Keratinocyte (primary cell): ENCODE data around the gene C19orf25. TPM values are rescaled to one million over a fixed set of nuclear protein-coding genes. Genes with fewer than 3 reads are reported as not detected.

Experiments used
- DNase-seq: peaks from one replicate; pipeline ENCODE4 v3.0.0-alpha.2; 2011; ENCODE audit warnings: low read depth, missing footprints, low spot score
- FAIRE-seq: peaks from 2 replicates; lab custom pipeline; 2011; peaks lifted over from hg19 to GRCh38; lab: Jason Lieb, UNC
- H2AFZ ChIP-seq: 2 replicates; pipeline ENCODE4 v1.6.0; 2012; ENCODE audit warnings: low read length, control low read depth, inconsistent platforms; ENCODE audit not compliant: control insufficient read depth
- H3K27ac ChIP-seq: 2 replicates; pipeline ENCODE4 v1.5.1; 2011; ENCODE audit warnings: low read length; ENCODE audit not compliant: control insufficient read depth, insufficient read depth
- H3K27me3 ChIP-seq: 3 replicates; pipeline ENCODE4 v1.6.0; 2011; ENCODE audit warnings: low read length; ENCODE audit not compliant: control insufficient read depth, insufficient read depth; ENCODE audit errors: extremely low read depth
- H3K36me3 ChIP-seq, 2 experiments: 2 replicates in 1 of 2; 3 replicates in 1 of 2; pipeline ENCODE4 v1.5.1; 2011; ENCODE audit warnings: low read length in 2 of 2, mild to moderate bottlenecking in 1 of 2; ENCODE audit not compliant: control insufficient read depth in 2 of 2, insufficient read depth in 2 of 2; ENCODE audit errors: extremely low read depth in 1 of 2
- H3K4me1 ChIP-seq: 3 replicates; pipeline ENCODE4 v1.5.1; 2011; ENCODE audit warnings: low read length; ENCODE audit not compliant: control insufficient read depth, insufficient read depth; ENCODE audit errors: extremely low read depth
- H3K4me2 ChIP-seq: 3 replicates; pipeline ENCODE4 v1.6.0; 2011; ENCODE audit warnings: low read depth, low read length; ENCODE audit not compliant: control insufficient read depth, insufficient read depth; ENCODE audit errors: extremely low read depth
- H3K4me3 ChIP-seq, 3 experiments: fragments of 200-600 bp in 1 of 3; sonication (generic) in 1 of 3; 2 replicates in 2 of 3; 3 replicates in 1 of 3; pipeline ENCODE4 v1.5.1; 2011 to 2016; ENCODE audit warnings: low read length in 3 of 3, mild to moderate bottlenecking in 3 of 3, control low read depth in 2 of 3, inconsistent platforms in 1 of 3, low read depth in 1 of 3, mixed read lengths in 1 of 3, mixed run types in 1 of 3, moderate library complexity in 1 of 3; ENCODE audit not compliant: control insufficient read depth in 2 of 3, insufficient read depth in 2 of 3; ENCODE audit errors: extremely low read depth in 1 of 3
- H3K79me2 ChIP-seq: 2 replicates; pipeline ENCODE4 v1.6.0; 2012; ENCODE audit warnings: low read length; ENCODE audit not compliant: control insufficient read depth, insufficient read depth
- H3K9ac ChIP-seq: 3 replicates; pipeline ENCODE4 v1.6.0; 2011; ENCODE audit warnings: low read length; ENCODE audit not compliant: control insufficient read depth, insufficient read depth; ENCODE audit errors: extremely low read depth
- H3K9me1 ChIP-seq: 3 replicates; pipeline ENCODE4 v1.6.0; 2011; ENCODE audit warnings: low read length; ENCODE audit not compliant: control insufficient read depth, insufficient read depth; ENCODE audit errors: extremely low read depth
- H3K9me3 ChIP-seq: 2 replicates; pipeline ENCODE4 v1.5.1; 2012; ENCODE audit warnings: low read depth, low read length; ENCODE audit not compliant: control insufficient read depth
- H4K20me1 ChIP-seq: 3 replicates; pipeline ENCODE4 v1.6.0; 2011; ENCODE audit warnings: low read length; ENCODE audit not compliant: control insufficient read depth, insufficient read depth; ENCODE audit errors: extremely low read depth
- CTCF ChIP-seq, 3 experiments: IDR thresholded peaks in 1 of 3; conservative IDR thresholded peaks in 1 of 3; optimal IDR thresholded peaks in 1 of 3; 2 replicates in 2 of 3; 3 replicates in 1 of 3; pipeline versions ENCODE3 to v1.5.1; 2011; ENCODE audit warnings: low read length in 3 of 3, mild to moderate bottlenecking in 3 of 3, moderate library complexity in 2 of 3, control low read depth in 1 of 3, inconsistent platforms in 1 of 3; ENCODE audit not compliant: insufficient read depth in 2 of 3; ENCODE audit errors: extremely low read depth in 1 of 3
- EZH2 ChIP-seq: IDR thresholded peaks from one replicate; pipeline ENCODE4 v1.6.1; 2012; ENCODE audit warnings: inconsistent platforms, mild to moderate bottlenecking, low read length, moderate library complexity
- dilution Hi-C: fragments of 300-500 bp; cut with MboI; formaldehyde crosslinking; loops from one replicate; pipeline ENCODE4 v1.7.0; 2020; ENCODE audit warnings: low sequenced_read_pairs; ENCODE audit not compliant: extremely low pct_ligation_motif_present
- polyA plus RNA-seq, 5 experiments: library from polyadenylated mRNA; depleted of rRNA in 3 of 5; stranded (reverse) in 3 of 5; stranded (forward) in 1 of 5; unstranded in 1 of 5; fragments of >200 nt; gene quantifications; 1 replicate in 1 of 5; 2 replicates in 3 of 5; 3 replicates in 1 of 5; pipeline versions ENCODE4 v1.2.1 to v1.2.3, GENCODE V29; 2011 to 2012; ENCODE audit warnings: missing spikeins in 2 of 5, low read depth in 1 of 5, low replicate concordance in 1 of 5

C19orf25 gene
- polyA plus RNA-seq, 1 donor (not counting 4 experiments of a cell fraction or from before 2014, with no cell fraction given), result 11.2 TPM

GRCh38 chr19:1460033-1460995, 18.7 kb downstream of the C19orf25 start:
- peaks cover 42% of the 10 kb centered on the region for H3K27me3 ChIP-seq
- no peak overlapping the region for H3K4me2 ChIP-seq
- H2AFZ ChIP-seq, result no peak overlapping the region
- no peak overlapping the region for H3K9ac ChIP-seq
- no peak overlapping the region for H3K27ac ChIP-seq
- no peaks in the 10 kb centered on the region for H3K9me1 ChIP-seq
- no peaks in the 10 kb centered on the region for H3K36me3 ChIP-seq
- peaks cover 6% of the 10 kb centered on the region for H3K4me1 ChIP-seq
- no peaks in the 10 kb centered on the region for H4K20me1 ChIP-seq
- TF ChIP-seq EZH2, result no peak
- no peak for TF ChIP-seq CTCF (optimal IDR thresholded peaks at IDR 0.05 in 1 of 3, IDR thresholded peaks at IDR 0.05 in 1 of 3, conservative IDR thresholded peaks at IDR 0.05 in 1 of 3; ENCODE audit: extremely low read depth in 1 of 3, insufficient read depth in 2 of 3, low read length in 3 of 3)
- no peaks in the 10 kb centered on the region for H3K9me3 ChIP-seq
- FAIRE-seq, result no peak
- no peak overlapping the region for H3K4me3 ChIP-seq
- no peak for DNase-seq
- dilution Hi-C loops, result no loop called here
- no peaks in the 10 kb centered on the region for H3K79me2 ChIP-seq

DNA sequence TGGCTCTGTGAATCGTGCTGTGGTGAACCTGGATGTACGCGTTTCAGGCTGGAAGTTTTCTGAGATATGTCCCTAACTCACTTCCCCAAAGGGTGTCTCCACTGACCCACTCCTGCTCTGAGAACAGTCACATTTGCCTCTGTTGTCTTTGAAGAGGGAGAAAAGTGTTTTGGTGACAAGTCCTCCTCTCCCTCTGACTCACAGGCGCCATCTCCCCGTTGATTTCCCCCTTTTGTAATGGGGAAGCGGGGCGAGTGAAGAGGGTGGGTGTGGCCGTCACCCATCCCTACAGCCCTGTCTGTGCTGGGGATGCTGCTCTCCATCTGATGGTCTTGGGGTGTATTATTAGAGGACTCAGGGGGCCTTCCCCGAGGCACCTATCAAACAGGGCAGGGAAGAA, 19.5 kb downstream of the C19orf25 start:
- no peak overlapping the region for H3K9ac ChIP-seq
- no peak for FAIRE-seq
- no peaks in the 10 kb centered on the region for H3K9me1 ChIP-seq
- no peak overlapping the region for H3K27ac ChIP-seq
- H3K4me1 ChIP-seq, result peaks cover 6% of the 10 kb centered on the region
- peaks cover 35% of the 10 kb centered on the region for H3K27me3 ChIP-seq
- TF ChIP-seq CTCF (optimal IDR thresholded peaks at IDR 0.05 in 1 of 3, IDR thresholded peaks at IDR 0.05 in 1 of 3, conservative IDR thresholded peaks at IDR 0.05 in 1 of 3; ENCODE audit: extremely low read depth in 1 of 3, insufficient read depth in 2 of 3, low read length in 3 of 3) (no peak), EZH2 (no peak)
- DNase-seq, result no peak
- no peak overlapping the region for H2AFZ ChIP-seq
- dilution Hi-C loops, result no loop called here
- no peaks in the 10 kb centered on the region for H3K9me3 ChIP-seq
- no peaks in the 10 kb centered on the region for H3K36me3 ChIP-seq
- no peak overlapping the region for H3K4me2 ChIP-seq
- H3K79me2 ChIP-seq, result no peaks in the 10 kb centered on the region
- no peaks in the 10 kb centered on the region for H4K20me1 ChIP-seq
- no peak overlapping the region for H3K4me3 ChIP-seq
